Endothelial cell of umbilical vein (primary cell): ENCODE measurements around the gene C13orf46. TPM values are rescaled to one million over a fixed set of nuclear protein-coding genes. Genes with fewer than 3 reads are reported as not detected.

Source experiments
- BruUV-seq: library from RNA; stranded (reverse); fragments of 400-500 nt; replicated peaks from 2 replicates; lab custom pipeline; 2021; lab: Mats Ljungman, UMichigan
- CTCF ChIA-PET: fragments of 300-600, 350-600 bp; sonication (Branson Sonifier 250); formaldehyde crosslinking; loops from one replicate; lab custom pipeline; 2021; ENCODE audit warnings: antibody characterized with exemption, inconsistent platforms; lab: Charles Lee
- POLR2A ChIA-PET: fragments of 300-600, 350-600 bp; sonication (Branson Sonifier 250); formaldehyde crosslinking; loops from one replicate; lab custom pipeline; 2021; ENCODE audit warnings: antibody characterized with exemption, inconsistent platforms; lab: Charles Lee
- DNase-seq: peaks from one replicate; pipeline ENCODE4 v3.0.0-alpha.2; 2011; ENCODE audit warnings: low read depth, low spot score
- FAIRE-seq: peaks from 2 replicates; lab custom pipeline; 2011; peaks lifted over from hg19 to GRCh38; lab: Jason Lieb, UNC
- H2AFZ ChIP-seq: 2 replicates; pipeline ENCODE4 v1.6.0; 2012; ENCODE audit warnings: low read depth, low read length, control low read depth, inconsistent platforms
- H3K27ac ChIP-seq: 2 replicates; pipeline ENCODE4 v1.5.1; 2011; ENCODE audit warnings: low read depth, mild to moderate bottlenecking, control low read depth, low read length, moderate library complexity; ENCODE audit not compliant: insufficient read depth
- H3K27me3 ChIP-seq, 2 experiments: 2 replicates each; pipeline versions ENCODE4 v1.6.0 to v1.6.1; 2011; ENCODE audit warnings: low read length in 2 of 2, mixed read lengths in 1 of 2; ENCODE audit not compliant: control insufficient read depth in 2 of 2, insufficient read depth in 2 of 2
- H3K36me3 ChIP-seq, 2 experiments: 2 replicates in 1 of 2; 3 replicates in 1 of 2; pipeline ENCODE4 v1.5.1; 2011; ENCODE audit warnings: low read length in 2 of 2, mild to moderate bottlenecking in 1 of 2, moderate library complexity in 1 of 2; ENCODE audit not compliant: control insufficient read depth in 2 of 2, insufficient read depth in 2 of 2; ENCODE audit errors: extremely low read depth in 1 of 2
- H3K4me1 ChIP-seq: 3 replicates; pipeline ENCODE4 v1.5.1; 2011; ENCODE audit warnings: mild to moderate bottlenecking, low read length; ENCODE audit not compliant: control insufficient read depth, insufficient read depth; ENCODE audit errors: extremely low read depth
- H3K4me2 ChIP-seq: 2 replicates; pipeline ENCODE4 v1.6.1; 2011; ENCODE audit warnings: low read length, control low read depth, mixed read lengths; ENCODE audit not compliant: insufficient read depth
- H3K4me3 ChIP-seq, 3 experiments: fragments of 200-600 bp in 1 of 3; sonication (generic), shearing (Covaris generic) in 1 of 3; replicated peaks in 1 of 3; 2 replicates each; pipeline ENCODE4 v1.5.1; 2011 to 2016; ENCODE audit warnings: control low read depth in 3 of 3, low read length in 3 of 3, mild to moderate bottlenecking in 2 of 3, inconsistent platforms in 1 of 3, low read depth in 1 of 3, moderate library complexity in 1 of 3; ENCODE audit not compliant: insufficient read depth in 1 of 3
- H3K79me2 ChIP-seq: 2 replicates; pipeline ENCODE4 v1.6.0; 2012; ENCODE audit warnings: low read length, inconsistent platforms; ENCODE audit not compliant: control insufficient read depth, insufficient read depth
- H3K9ac ChIP-seq: replicated peaks from 2 replicates; pipeline ENCODE3; 2011; ENCODE audit warnings: low read length, control low read depth; ENCODE audit not compliant: insufficient read depth; ENCODE audit errors: extremely low read depth
- H3K9me1 ChIP-seq: replicated peaks from 3 replicates; pipeline ENCODE4 v1.6.0; 2011; ENCODE audit warnings: mild to moderate bottlenecking, low read length; ENCODE audit not compliant: control insufficient read depth, insufficient read depth; ENCODE audit errors: extremely low read depth
- H3K9me3 ChIP-seq: replicated peaks from 2 replicates; pipeline ENCODE4 v1.5.1; 2012; ENCODE audit warnings: low read length, inconsistent platforms; ENCODE audit not compliant: control insufficient read depth, insufficient read depth
- H4K20me1 ChIP-seq: replicated peaks from 2 replicates; pipeline ENCODE3; 2011; ENCODE audit warnings: mild to moderate bottlenecking, low read length; ENCODE audit not compliant: control insufficient read depth, insufficient read depth; ENCODE audit errors: extremely low read depth
- EZH2 ChIP-seq: IDR thresholded peaks from 2 replicates; pipeline ENCODE4 v1.6.1; 2012; ENCODE audit warnings: borderline replicate concordance, low read depth, mild to moderate bottlenecking, moderate library complexity, low read length, inconsistent platforms; ENCODE audit not compliant: severe bottlenecking
- FOS ChIP-seq: IDR thresholded peaks from 2 replicates; pipeline ENCODE4 v1.6.1; 2011; ENCODE audit warnings: mild to moderate bottlenecking, low read length, moderate library complexity, borderline replicate concordance; ENCODE audit not compliant: insufficient read depth
- JUN ChIP-seq: IDR thresholded peaks from 2 replicates; pipeline ENCODE4 v1.6.1; 2011; ENCODE audit warnings: borderline replicate concordance, low read depth; ENCODE audit not compliant: insufficient read length, insufficient read depth
- MYC ChIP-seq: IDR thresholded peaks from one replicate; pipeline ENCODE4 v1.6.1; 2011; ENCODE audit warnings: mild to moderate bottlenecking, low read depth, low read length
- POLR2A ChIP-seq: IDR thresholded peaks from 2 replicates; pipeline ENCODE4 v1.6.1; 2012; ENCODE audit warnings: low read depth, mild to moderate bottlenecking, control low read depth, low read length
- POLR2AphosphoS5 ChIP-seq: IDR thresholded peaks from 2 replicates; pipeline ENCODE4 v1.6.1; 2012; ENCODE audit warnings: low read depth, mild to moderate bottlenecking, control low read depth, low read length, moderate library complexity; ENCODE audit not compliant: insufficient read depth
- dilution Hi-C: fragments of 300-500 bp; cut with MboI; formaldehyde crosslinking; loops from one replicate; pipeline ENCODE4 v1.15.0; 2019; ENCODE audit warnings: low sequenced_read_pairs; ENCODE audit not compliant: extremely low pct_ligation_motif_present
- intact Hi-C: fragments of 100-400 bp; cut with micrococcal nuclease; formaldehyde crosslinking; loops from one replicate; pipeline ENCODE4 v1.10.0; 2022
- polyA plus RNA-seq, 4 experiments: library from polyadenylated mRNA; depleted of rRNA in 3 of 4; stranded (reverse) in 3 of 4; unstranded in 1 of 4; fragments of >200 nt; gene quantifications; 2 replicates each; pipeline versions ENCODE4 v1.2.1 to v1.2.3, GENCODE V29; 2011 to 2012; ENCODE audit warnings: missing spikeins in 1 of 4
- total RNA-seq: library from RNA; stranded (reverse); gene quantifications from 2 replicates; pipeline ENCODE4 v1.2.3, GENCODE V29; 2021
- TF ChIP-seq, protein P1 (sequence below): IDR thresholded peaks from 2 replicates; pipeline ENCODE4 v1.6.1; 2011; ENCODE audit not compliant: insufficient read depth, insufficient read length
- TF ChIP-seq, protein P2 (sequence below), 2 donors: IDR thresholded peaks; 1 replicate in 1 of 2; 2 replicates in 1 of 2; pipeline ENCODE4 v1.5.1; 2011; ENCODE audit warnings: low read length in 2 of 2, mild to moderate bottlenecking in 2 of 2, moderate library complexity in 2 of 2, control low read depth in 1 of 2, inconsistent platforms in 1 of 2, low read depth in 1 of 2; ENCODE audit not compliant: insufficient read depth in 1 of 2; ENCODE audit errors: extremely low read depth in 1 of 2

The C13orf46 gene
- total and polyA plus RNA-seq, 2 donors (not counting 3 experiments of a cell fraction or from before 2014, with no cell fraction given), result 1.3 to 1.7 TPM

DNA sequence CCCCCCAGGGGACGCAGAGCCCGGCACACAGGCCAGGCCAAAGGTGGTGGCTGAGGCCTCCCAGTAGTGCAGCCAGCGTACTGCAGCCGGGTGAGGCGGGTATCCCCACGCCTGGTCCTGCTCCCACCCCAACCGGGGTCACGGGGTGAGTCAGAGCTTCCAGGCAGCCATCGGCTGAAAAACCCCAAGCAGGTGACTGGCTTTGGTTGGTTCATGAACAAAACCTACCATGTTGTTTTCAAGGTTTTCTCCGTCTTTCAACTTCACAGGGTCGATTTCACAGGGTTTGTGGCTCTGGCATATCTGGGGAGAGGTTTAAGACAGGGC lies 42.1 kb upstream of the C13orf46 start:
- Histone ChIP-seq H3K9me3 (no peaks in the 10 kb centered on the region), H3K27me3 (no peaks in the 10 kb centered on the region), H3K9ac (no peak overlapping the region), H4K20me1 (no peaks in the 10 kb centered on the region), H3K36me3 (peaks cover 10 to 68% of the 10 kb centered on the region in 2 experiments), H3K27ac (no peak overlapping the region), H3K79me2 (no peaks in the 10 kb centered on the region), H3K4me3 (no peak overlapping the region), H3K4me1 (no peaks in the 10 kb centered on the region), H2AFZ (no peak overlapping the region), H3K9me1 (no peaks in the 10 kb centered on the region), H3K4me2 (no peak overlapping the region)
- TF ChIP-seq EZH2 (no peak), POLR2AphosphoS5 (peak; percentile 10), FOS (no peak), POLR2A (no peak), JUN (no peak), MYC (no peak)
- TF ChIP-seq, protein P1, sequence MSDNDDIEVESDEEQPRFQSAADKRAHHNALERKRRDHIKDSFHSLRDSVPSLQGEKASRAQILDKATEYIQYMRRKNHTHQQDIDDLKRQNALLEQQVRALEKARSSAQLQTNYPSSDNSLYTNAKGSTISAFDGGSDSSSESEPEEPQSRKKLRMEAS, result no peak
- TF ChIP-seq, protein P2, sequence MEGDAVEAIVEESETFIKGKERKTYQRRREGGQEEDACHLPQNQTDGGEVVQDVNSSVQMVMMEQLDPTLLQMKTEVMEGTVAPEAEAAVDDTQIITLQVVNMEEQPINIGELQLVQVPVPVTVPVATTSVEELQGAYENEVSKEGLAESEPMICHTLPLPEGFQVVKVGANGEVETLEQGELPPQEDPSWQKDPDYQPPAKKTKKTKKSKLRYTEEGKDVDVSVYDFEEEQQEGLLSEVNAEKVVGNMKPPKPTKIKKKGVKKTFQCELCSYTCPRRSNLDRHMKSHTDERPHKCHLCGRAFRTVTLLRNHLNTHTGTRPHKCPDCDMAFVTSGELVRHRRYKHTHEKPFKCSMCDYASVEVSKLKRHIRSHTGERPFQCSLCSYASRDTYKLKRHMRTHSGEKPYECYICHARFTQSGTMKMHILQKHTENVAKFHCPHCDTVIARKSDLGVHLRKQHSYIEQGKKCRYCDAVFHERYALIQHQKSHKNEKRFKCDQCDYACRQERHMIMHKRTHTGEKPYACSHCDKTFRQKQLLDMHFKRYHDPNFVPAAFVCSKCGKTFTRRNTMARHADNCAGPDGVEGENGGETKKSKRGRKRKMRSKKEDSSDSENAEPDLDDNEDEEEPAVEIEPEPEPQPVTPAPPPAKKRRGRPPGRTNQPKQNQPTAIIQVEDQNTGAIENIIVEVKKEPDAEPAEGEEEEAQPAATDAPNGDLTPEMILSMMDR (IDR thresholded peaks at IDR 0.05; ENCODE audit: extremely low read depth in 1 of 2, insufficient read depth in 1 of 2, low read depth in 1 of 2, low read length in 2 of 2), result no peak
- no peak for FAIRE-seq
- intact Hi-C loops, result no loop called here
- ChIA-PET CTCF (interaction anchor here (1.0 kb wide), 1 partner anchor 18 kb away, joined by 3 read pairs; no protein-coding TSS in a partner anchor), POLR2A (no interaction called here)
- DNase-seq, result no peak
- dilution Hi-C loops, result no loop called here
- BruUV-seq, result no TSS peak
